ENCODE data around the gene KIRREL3. TPM values are rescaled to one million over a fixed set of nuclear protein-coding genes. Genes with fewer than 3 reads are reported as not detected.

KIRREL3 gene
- total RNA-seq, 2 donors from 2014 or later = 0.61 to 0.64 TPM

DNA sequence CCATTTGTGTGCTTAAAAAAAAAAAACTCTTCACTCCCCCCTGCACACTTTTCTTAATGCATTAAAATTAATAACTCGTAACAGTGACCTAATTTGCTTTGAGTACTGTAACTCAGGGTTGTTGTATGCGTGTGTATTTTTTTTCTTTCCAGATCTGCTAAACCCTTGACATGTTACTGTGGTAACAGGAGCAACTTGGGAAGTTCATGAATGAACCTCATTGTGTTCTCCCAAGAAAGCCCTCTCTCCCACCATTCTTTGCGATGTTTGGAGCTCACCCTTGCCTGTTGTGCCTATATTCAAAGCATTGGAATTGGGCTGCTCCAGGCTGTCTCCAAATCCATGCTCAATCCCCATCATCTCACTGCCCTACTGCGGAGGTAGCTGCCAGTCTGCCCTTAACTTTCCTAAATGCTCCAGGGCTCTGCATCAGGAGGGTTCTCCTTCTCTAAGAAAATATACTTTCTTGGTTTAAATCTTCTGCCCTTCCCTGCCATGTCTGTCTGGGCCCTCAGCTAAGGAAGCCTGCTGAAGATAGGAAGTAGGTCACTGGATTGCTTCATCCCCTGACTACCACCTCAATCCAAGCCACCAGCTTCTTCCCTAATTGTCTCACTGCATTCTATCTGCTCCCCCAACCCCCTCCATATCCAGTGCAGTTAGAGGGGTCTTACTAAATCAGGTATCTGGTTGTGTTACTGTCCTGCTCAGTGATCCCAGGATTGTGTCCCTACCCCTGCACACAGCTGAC lies 70.3 kb downstream of the KIRREL3 start:
- Histone ChIP-seq H3K27ac (no peak overlapping the region), H3K36me3 (no peaks in the 10 kb centered on the region), H3K4me1 (no peaks in the 10 kb centered on the region), H3K27me3 (no peaks in the 10 kb centered on the region), H3K9ac (ENCODE audit: low read depth in 2 of 2, low read length in 2 of 2) (no peak overlapping the region), H3K9me3 (no peaks in the 10 kb centered on the region), H3K4me3 (no peak overlapping the region)
- TF ChIP-seq, protein P1, sequence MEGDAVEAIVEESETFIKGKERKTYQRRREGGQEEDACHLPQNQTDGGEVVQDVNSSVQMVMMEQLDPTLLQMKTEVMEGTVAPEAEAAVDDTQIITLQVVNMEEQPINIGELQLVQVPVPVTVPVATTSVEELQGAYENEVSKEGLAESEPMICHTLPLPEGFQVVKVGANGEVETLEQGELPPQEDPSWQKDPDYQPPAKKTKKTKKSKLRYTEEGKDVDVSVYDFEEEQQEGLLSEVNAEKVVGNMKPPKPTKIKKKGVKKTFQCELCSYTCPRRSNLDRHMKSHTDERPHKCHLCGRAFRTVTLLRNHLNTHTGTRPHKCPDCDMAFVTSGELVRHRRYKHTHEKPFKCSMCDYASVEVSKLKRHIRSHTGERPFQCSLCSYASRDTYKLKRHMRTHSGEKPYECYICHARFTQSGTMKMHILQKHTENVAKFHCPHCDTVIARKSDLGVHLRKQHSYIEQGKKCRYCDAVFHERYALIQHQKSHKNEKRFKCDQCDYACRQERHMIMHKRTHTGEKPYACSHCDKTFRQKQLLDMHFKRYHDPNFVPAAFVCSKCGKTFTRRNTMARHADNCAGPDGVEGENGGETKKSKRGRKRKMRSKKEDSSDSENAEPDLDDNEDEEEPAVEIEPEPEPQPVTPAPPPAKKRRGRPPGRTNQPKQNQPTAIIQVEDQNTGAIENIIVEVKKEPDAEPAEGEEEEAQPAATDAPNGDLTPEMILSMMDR (IDR thresholded peaks at IDR 0.05) = no peak
- no peak for DNase-seq
- intact Hi-C loops (cut with DNase I) = no loop called here

DNA sequence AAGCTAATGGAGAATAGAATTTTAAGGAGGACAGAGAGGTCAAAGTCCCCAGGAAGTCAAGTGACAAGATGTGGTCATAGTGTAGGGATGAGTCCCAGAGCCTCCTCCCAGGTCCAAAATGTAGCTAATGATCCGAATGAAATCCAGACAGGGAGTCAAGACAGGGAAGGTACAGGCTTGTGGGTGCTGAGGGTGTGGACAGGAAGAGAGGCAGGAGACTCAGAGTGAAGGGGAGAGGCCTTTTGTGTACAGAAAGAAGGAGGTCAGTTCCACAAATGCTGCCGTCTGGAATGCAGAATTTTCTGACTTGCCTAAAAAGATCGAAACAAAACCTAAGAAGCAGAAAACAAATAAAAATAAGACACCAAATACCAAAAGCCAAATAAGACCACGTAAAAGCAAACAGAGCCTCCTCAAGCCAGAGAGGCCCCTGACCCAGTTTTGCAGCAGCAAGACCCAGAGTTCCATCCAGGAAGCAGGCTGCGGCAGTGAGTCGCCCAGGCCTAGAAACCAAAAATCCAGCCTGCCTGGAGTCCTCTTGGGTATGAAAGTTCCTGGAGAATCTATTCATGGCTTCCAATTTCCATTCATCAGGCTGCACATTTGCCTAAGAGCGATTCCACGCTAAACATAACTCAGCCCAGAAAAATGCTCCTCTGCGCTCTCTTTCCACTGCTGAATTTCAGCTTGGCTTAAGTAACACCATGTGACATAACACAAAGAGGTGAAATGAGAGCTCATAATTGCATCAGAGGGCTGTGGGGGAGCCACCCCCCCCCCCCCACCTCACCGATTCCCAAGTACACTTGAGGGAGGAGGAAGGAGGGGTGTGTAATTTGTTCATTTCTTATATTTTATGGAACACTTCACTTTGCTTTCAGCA lies 71.2 kb downstream of the KIRREL3 start:
- H3K27me3 ChIP-seq = no peaks in the 10 kb centered on the region
- no peaks in the 10 kb centered on the region for H3K9me3 ChIP-seq
- H3K27ac ChIP-seq = no peak overlapping the region
- no peaks in the 10 kb centered on the region for H3K4me1 ChIP-seq
- intact Hi-C loops (cut with DNase I) = no loop called here
- TF ChIP-seq, protein P1 (IDR thresholded peaks at IDR 0.05) = no peak
- no peaks in the 10 kb centered on the region for H3K36me3 ChIP-seq
- DNase-seq = no peak
- no peak overlapping the region for H3K4me3 ChIP-seq
- H3K9ac ChIP-seq (ENCODE audit: low read depth in 2 of 2, low read length in 2 of 2) = no peak overlapping the region

DNA sequence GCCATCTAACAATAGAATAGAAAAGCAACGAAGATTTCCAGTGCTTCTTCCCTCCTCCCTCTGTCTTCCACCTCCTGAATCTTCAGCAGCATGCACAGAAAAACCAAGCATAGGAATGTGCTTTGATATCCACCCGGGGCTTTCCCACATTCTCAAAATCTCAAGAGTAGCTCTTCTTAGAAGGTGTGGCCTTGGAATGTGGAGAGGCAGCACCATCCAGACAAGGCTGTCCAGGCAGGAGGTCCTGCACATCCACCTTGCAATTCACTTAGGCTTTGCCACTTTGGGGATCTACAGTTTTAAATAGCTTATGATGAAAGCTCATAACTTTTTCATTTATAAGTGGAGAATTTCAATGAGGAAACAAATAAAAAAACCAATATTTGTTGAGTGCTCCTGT lies 72.9 kb downstream of the KIRREL3 start:
- intact Hi-C loops (cut with DNase I) = no loop called here

DNA sequence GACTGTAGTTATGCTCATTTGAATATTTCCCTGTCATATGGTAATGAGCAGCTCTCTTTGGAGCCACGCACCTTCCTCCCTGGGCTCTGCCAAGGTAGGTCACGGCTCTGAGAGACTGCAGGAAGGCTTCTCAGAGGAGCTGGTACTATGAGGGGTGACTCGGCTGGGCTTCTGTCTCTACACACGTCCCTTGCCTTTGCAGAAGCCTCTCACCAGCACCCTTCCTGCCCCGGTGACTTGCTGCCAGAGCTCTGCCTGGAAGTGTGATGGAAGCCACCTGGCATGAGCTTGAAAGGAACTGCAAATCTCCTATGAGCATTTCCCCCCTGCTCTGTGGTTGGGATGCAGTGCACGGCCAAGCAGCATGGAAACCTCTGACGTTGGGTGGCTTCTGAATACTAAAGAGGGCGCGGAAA lies 74.2 kb downstream of the KIRREL3 start:
- H3K27me3 ChIP-seq = no peaks in the 10 kb centered on the region
- H3K4me3 ChIP-seq = no peak overlapping the region
- H3K9ac ChIP-seq (ENCODE audit: low read depth in 2 of 2, low read length in 2 of 2) = no peak overlapping the region
- H3K36me3 ChIP-seq = no peaks in the 10 kb centered on the region
- H3K4me1 ChIP-seq = no peaks in the 10 kb centered on the region
- TF ChIP-seq, protein P1 (IDR thresholded peaks at IDR 0.05) = no peak
- H3K9me3 ChIP-seq = no peaks in the 10 kb centered on the region
- DNase-seq = no peak
- intact Hi-C loops (cut with DNase I) = no loop called here
- no peak overlapping the region for H3K27ac ChIP-seq

More for the DNA sequence above, 72.9 kb downstream of the KIRREL3 start:
- H3K36me3 ChIP-seq = no peaks in the 10 kb centered on the region
- no peak overlapping the region for H3K27ac ChIP-seq
- no peak overlapping the region for H3K9ac ChIP-seq (ENCODE audit: low read depth in 2 of 2, low read length in 2 of 2)
- H3K9me3 ChIP-seq = no peaks in the 10 kb centered on the region
- H3K4me1 ChIP-seq = no peaks in the 10 kb centered on the region
- H3K4me3 ChIP-seq = no peak overlapping the region
- TF ChIP-seq, protein P1 (IDR thresholded peaks at IDR 0.05) = no peak
- H3K27me3 ChIP-seq = no peaks in the 10 kb centered on the region
- no peak for DNase-seq

DNA sequence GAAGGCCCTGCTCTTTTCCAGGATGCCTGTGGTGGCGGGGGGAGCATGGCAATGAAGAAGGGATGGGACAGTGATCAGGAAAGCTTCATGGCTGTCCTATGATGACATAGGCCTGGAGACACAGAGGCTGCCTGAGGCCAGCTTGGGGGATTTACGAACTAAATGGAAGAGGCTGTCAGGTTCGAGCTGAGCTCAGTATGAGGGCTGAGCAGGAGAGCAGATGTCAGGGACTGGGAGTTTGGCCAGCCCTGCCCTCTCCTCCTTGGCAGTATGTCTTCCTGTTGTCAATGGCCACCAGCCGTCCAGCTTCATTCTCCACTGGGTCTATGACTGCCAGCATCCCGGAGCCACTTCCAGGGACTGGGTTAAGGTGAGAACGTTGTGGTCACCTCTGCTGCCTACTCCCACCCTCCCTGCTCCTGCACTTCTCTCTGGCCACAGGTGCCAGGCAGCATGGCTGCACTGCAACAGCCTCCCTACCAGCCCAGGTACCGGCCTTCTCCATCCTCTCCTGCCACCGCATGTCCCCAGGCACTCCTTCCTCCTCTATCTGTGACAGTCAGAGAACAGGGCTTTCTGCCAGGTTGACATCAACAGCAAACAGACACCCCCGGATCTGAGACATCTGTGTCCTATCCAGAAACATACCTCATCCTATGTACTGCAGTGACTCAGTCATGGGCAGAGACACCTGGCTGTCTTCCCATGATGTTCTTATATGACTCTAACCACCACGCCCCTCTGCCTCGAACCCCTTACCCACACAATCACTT lies 75.1 kb downstream of the KIRREL3 start:
- H3K27ac ChIP-seq = no peak overlapping the region
- no peaks in the 10 kb centered on the region for H3K36me3 ChIP-seq
- no peak for DNase-seq
- no peak overlapping the region for H3K4me3 ChIP-seq
- intact Hi-C loops (cut with DNase I) = no loop called here
- H3K9me3 ChIP-seq = no peaks in the 10 kb centered on the region
- no peak overlapping the region for H3K9ac ChIP-seq (ENCODE audit: low read depth in 2 of 2, low read length in 2 of 2)
- H3K4me1 ChIP-seq = no peaks in the 10 kb centered on the region
- no peaks in the 10 kb centered on the region for H3K27me3 ChIP-seq
- TF ChIP-seq, protein P1 (IDR thresholded peaks at IDR 0.05) = no peak
